PFSK-1 (cell line): ENCODE data around the gene ARHGEF3.

Source experiments
- POLR2AphosphoS5 ChIP-seq: IDR thresholded peaks from 2 replicates; pipeline ENCODE4 v1.6.1; 2012; ENCODE audit warnings: low read depth, mild to moderate bottlenecking, control low read depth, low read length, moderate library complexity
- SIN3A ChIP-seq: IDR thresholded peaks from 2 replicates; pipeline ENCODE4 v1.6.1; 2012; ENCODE audit warnings: mild to moderate bottlenecking, low read length, moderate library complexity, borderline replicate concordance; ENCODE audit not compliant: insufficient read depth
- TF ChIP-seq, protein P1 (sequence below), 2 experiments: IDR thresholded peaks; 2 replicates each; pipeline versions ENCODE4 v1.6.1 to v1.8.0; 2011 to 2012; ENCODE audit warnings: low read depth in 2 of 2, low read length in 2 of 2, control low read depth in 1 of 2, inconsistent platforms in 1 of 2, mild to moderate bottlenecking in 1 of 2, moderate library complexity in 1 of 2; ENCODE audit not compliant: insufficient read depth in 1 of 2

DNA sequence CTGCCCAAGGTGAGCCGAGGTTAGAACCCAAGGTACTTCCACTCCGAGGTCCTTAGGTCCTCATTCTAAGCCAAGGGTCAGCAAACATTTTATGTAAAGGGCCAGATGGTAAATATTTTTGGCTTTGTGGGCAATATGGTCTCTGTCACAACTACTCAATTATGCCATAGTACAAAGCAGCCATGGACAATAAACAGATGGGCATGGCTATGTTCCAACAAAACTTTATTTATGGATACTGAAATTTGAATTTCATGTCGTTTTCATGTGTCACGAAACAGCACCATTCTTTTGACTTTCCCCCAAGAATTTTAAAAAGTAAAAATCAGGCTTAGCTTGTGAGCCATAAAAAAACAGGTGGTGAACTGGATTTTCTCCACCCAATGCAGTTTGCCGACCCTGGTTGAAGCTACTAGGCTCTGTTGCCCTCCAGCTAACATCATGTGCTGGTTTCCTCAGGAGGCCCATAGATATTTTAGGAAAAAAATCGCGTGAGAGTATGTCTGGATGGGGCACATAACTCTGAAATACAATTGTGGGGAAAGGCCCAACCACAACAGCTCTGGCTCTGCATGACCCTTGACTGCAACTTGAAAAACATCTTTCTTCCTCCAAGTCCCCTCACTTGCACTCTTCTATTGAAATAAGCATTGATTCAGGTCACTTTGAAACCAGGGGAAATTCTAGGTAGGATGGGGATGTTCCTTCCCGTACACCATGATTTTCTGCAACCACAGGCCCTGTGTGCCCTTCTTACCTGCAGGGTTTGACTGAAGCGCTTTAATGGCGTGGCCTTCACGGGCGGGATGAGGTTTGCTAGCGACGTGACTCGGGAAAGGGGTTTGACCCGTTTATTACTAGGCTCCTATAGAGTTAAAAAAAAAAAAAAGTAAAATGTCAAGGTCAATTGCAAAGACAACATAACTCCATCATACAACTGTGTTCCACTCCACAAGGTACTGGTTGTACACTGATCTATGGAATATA lies 28.5 kb downstream of the ARHGEF3 start:
- TF ChIP-seq POLR2AphosphoS5, result no peak
- no peak for TF ChIP-seq SIN3A
- TF ChIP-seq, protein P1, sequence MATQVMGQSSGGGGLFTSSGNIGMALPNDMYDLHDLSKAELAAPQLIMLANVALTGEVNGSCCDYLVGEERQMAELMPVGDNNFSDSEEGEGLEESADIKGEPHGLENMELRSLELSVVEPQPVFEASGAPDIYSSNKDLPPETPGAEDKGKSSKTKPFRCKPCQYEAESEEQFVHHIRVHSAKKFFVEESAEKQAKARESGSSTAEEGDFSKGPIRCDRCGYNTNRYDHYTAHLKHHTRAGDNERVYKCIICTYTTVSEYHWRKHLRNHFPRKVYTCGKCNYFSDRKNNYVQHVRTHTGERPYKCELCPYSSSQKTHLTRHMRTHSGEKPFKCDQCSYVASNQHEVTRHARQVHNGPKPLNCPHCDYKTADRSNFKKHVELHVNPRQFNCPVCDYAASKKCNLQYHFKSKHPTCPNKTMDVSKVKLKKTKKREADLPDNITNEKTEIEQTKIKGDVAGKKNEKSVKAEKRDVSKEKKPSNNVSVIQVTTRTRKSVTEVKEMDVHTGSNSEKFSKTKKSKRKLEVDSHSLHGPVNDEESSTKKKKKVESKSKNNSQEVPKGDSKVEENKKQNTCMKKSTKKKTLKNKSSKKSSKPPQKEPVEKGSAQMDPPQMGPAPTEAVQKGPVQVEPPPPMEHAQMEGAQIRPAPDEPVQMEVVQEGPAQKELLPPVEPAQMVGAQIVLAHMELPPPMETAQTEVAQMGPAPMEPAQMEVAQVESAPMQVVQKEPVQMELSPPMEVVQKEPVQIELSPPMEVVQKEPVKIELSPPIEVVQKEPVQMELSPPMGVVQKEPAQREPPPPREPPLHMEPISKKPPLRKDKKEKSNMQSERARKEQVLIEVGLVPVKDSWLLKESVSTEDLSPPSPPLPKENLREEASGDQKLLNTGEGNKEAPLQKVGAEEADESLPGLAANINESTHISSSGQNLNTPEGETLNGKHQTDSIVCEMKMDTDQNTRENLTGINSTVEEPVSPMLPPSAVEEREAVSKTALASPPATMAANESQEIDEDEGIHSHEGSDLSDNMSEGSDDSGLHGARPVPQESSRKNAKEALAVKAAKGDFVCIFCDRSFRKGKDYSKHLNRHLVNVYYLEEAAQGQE (IDR thresholded peaks at IDR 0.05; ENCODE audit: insufficient read depth in 1 of 2, low read depth in 2 of 2, low read length in 2 of 2), result no peak
